HUES6 (cell line): ENCODE results near the gene KIF1B.
"Not testable (repeated sequence)": the region's sequence is repeated elsewhere in the genome, so short reads cannot be mapped to it uniquely, and the experiment has no call there.

Experiments
- H3K27ac ChIP-seq: 2 replicates; pipeline ENCODE4 v1.7.0; 2013; ENCODE audit warnings: low read depth, mild to moderate bottlenecking, low read length, inconsistent platforms
- H3K27me3 ChIP-seq: 2 replicates; pipeline ENCODE4 v1.6.1; 2013; ENCODE audit warnings: low read length; ENCODE audit not compliant: control insufficient read depth, insufficient read depth
- H3K36me3 ChIP-seq: 2 replicates; pipeline ENCODE4 v1.6.1; 2013; ENCODE audit warnings: low read length; ENCODE audit not compliant: control insufficient read depth, insufficient read depth
- H3K4me1 ChIP-seq: 2 replicates; pipeline ENCODE4 v1.6.1; 2013; ENCODE audit warnings: low read length; ENCODE audit not compliant: control insufficient read depth, insufficient read depth
- H3K4me3 ChIP-seq: 2 replicates; pipeline ENCODE4 v1.5.1; 2013; ENCODE audit warnings: low read depth, low read length
- H3K9ac ChIP-seq: one replicate; pipeline ENCODE4 v1.6.1; 2013; ENCODE audit warnings: mild to moderate bottlenecking, low read length
- H3K9me3 ChIP-seq: 2 replicates; pipeline ENCODE4 v1.6.1; 2013; ENCODE audit warnings: low read depth, low read length; ENCODE audit not compliant: control insufficient read depth, insufficient read depth

Gene KIF1B

GRCh38 chr1:10339036-10339567, 128.7 kb downstream of the KIF1B start:
- Histone ChIP-seq H3K4me1 (peaks cover 9% of the 10 kb centered on the region), H3K9ac (no peak overlapping the region), H3K27me3 (no peaks in the 10 kb centered on the region), H3K27ac (no peak overlapping the region), H3K9me3 (no peaks in the 10 kb centered on the region), H3K36me3 (peaks cover 77% of the 10 kb centered on the region), H3K4me3 (no peak overlapping the region)

DNA sequence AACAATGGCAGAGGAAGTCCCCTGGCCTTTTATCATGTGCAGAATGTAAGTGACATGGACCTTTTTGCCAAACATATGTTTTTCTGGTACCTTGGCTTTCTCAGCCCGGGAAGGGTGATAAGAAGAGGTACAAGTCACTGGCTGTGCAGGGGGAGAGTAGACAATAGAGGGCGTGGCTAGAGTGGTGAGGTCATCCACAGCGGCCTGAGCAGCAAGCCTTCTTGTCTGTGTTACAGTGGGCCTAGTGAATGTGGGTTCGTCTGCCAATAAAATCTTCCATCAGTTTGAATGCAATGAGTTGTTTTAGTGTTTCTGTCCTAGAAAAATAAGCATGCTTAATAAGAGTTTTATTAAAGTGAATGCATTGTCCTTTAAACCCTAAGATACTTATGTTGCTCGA, 129.4 kb downstream of the KIF1B start:
- Histone ChIP-seq H3K4me3 (no peak overlapping the region), H3K27ac (peak overlapping the region; percentile 1; the same call in 1 of the 2 replicates), H3K27me3 (no peaks in the 10 kb centered on the region), H3K4me1 (peaks cover 9% of the 10 kb centered on the region), H3K36me3 (peaks cover 78% of the 10 kb centered on the region), H3K9me3 (no peaks in the 10 kb centered on the region), H3K9ac (no peak overlapping the region)

DNA sequence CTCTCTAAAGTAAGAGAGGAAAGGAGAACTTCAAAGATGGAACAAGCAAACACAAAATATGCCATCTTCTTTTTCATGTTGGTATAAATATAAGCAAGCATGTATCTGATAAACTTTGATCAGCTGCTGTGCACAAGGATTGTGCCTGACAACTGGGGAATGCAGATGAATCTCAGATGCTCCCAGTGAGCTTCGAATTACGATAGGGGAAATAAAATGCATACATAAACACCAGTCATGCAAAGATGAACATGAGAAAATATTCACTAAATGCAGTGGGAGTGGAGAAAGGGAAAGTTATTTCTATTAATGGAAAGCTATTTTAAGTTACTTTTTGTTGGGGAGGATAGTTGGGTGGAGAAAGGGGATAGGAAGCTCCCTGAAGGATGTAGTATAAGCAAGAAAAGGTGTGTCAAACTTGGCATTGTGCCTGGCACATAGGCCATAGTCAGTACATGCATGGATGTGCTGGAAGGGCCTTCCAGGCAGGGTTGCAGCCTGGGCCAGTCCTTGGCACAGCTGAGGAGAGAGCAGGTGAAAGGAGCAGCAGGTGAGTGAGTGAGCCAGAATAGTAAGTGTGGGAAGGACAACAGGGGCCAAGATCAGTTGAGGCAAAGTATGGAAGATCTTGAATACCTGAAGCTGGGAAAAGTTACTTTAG, 130.7 kb downstream of the KIF1B start:
- Histone ChIP-seq H3K27me3 (no peaks in the 10 kb centered on the region), H3K36me3 (peaks cover 72% of the 10 kb centered on the region), H3K9ac (no peak overlapping the region), H3K4me1 (peaks cover 9% of the 10 kb centered on the region), H3K27ac (no peak overlapping the region), H3K4me3 (no peak overlapping the region), H3K9me3 (no peaks in the 10 kb centered on the region)

DNA sequence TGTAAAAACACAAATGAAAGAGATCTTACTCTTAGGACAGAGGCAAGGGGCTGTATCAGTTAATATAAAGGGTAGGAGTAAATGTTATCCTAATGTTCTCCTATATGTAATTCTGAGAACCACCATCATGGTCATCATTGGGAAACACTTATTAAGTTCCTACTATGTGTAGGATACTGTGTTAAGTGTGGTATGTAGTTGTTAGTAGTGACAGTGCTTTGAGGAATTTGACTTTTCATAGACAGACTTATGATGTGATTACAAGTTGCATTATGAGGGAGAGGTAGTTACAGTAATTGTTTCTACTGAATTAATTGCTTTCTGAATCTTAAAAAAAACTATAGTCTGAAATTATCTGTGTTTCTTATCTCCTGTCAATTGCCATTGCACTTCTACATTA, 136.7 kb downstream of the KIF1B start:
- Histone ChIP-seq H3K27ac (no peak overlapping the region), H3K4me3 (no peak overlapping the region), H3K9ac (no peak overlapping the region), H3K27me3 (no peaks in the 10 kb centered on the region), H3K9me3 (no peaks in the 10 kb centered on the region), H3K4me1 (peaks cover 15% of the 10 kb centered on the region), H3K36me3 (peaks cover 53% of the 10 kb centered on the region)

DNA sequence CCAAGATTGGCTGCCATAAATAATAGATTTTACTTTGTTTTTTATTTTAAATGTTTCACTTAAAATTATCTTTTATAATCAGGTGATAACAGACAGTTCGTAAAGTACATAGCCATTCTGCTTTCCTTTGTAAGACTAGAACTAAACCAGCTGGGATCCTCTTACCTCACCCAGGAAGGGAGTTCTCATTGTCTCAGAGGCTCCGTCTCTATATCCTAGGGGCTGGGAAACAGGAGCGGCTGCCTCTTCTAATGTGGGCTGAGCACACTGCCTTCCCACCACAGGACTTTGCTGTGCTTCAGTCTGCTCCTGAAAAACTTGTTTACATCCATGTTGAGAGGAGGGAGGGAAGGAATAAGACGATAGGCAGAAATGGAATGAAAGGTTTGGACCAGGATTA, 142.9 kb downstream of the KIF1B start:
- Histone ChIP-seq H3K36me3 (peaks cover 27% of the 10 kb centered on the region), H3K4me1 (peaks cover 5% of the 10 kb centered on the region), H3K27ac (no peak overlapping the region), H3K4me3 (no peak overlapping the region), H3K9ac (no peak overlapping the region), H3K9me3 (no peaks in the 10 kb centered on the region), H3K27me3 (no peaks in the 10 kb centered on the region)

DNA sequence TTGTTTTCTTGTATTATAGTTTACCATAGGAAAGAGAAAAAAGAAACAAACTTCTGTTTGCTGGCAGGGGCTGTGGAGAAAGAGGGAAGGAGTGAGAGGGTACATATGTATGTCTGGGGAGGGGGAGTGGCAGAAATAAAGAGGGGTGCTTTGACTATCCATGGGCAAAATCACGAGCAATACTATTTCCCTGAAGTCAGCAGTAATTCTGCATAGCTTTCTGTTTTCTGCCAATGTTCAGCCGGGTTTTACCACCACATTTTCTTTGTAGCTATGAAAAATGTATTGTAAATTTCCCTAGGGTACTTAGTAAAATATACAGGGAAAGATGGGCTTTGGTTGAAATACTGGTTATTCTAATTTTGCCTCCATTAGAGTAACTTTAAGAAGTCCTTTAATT, 143.3 kb downstream of the KIF1B start:
- no peak overlapping the region for H3K27ac ChIP-seq
- H3K9ac ChIP-seq = no peak overlapping the region
- H3K9me3 ChIP-seq = no peaks in the 10 kb centered on the region

DNA sequence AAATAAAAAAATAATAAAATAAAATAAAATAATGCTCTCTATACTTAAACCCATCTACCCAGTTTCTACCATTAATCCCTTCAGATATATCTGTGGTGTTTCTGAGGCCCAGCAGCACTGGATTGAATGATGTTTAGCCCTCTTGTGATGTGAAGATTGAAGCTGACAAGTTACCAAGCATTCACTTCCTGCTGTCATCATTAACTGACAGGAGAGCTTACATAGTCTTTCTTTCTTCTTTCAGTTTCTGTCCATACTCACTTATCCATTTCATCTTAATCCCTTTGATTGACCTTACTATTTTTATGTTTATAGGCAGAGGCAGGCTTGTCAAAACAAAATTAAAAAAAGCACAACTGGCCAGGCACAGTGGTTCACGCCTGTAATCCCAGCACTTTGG, 149.7 kb downstream of the KIF1B start:
- H3K9me3 ChIP-seq = no peaks in the 10 kb centered on the region
- H3K27me3 ChIP-seq = no peaks in the 10 kb centered on the region
- peaks cover 41% of the 10 kb centered on the region for H3K36me3 ChIP-seq
- H3K9ac ChIP-seq = no peak overlapping the region
- H3K4me1 ChIP-seq = no peaks in the 10 kb centered on the region
- no peak overlapping the region for H3K4me3 ChIP-seq
- no peak overlapping the region for H3K27ac ChIP-seq

More for the DNA sequence above, 143.3 kb downstream of the KIF1B start:
- no peaks in the 10 kb centered on the region for H3K27me3 ChIP-seq
- peaks cover 1% of the 10 kb centered on the region; the same call in 1 of the 2 replicates for H3K4me1 ChIP-seq
- no peak overlapping the region for H3K4me3 ChIP-seq
- H3K36me3 ChIP-seq = peaks cover 23% of the 10 kb centered on the region

DNA sequence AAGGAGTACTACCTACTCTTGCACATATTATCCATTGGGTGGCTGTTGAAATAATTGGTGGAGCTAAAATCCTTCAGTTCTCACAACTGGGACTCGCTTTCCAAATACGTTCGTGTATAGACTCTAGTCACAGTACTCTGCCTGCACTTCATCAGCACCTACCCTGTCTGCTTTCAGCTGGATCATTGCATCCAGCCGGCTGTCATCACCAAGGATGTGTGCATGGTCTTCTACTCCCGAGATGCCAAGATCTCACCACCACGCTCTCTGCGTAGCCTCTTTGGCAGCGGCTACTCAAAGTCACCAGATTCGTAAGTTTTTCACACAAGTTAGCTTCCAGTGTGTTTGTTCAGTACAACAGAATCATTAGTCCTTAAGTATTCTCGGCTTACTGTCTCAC, 151.1 kb downstream of the KIF1B start:
- Histone ChIP-seq H3K9ac (no peak overlapping the region), H3K4me1 (no peaks in the 10 kb centered on the region), H3K36me3 (peaks cover 52% of the 10 kb centered on the region), H3K27ac (no peak overlapping the region), H3K9me3 (no peaks in the 10 kb centered on the region), H3K27me3 (no peaks in the 10 kb centered on the region), H3K4me3 (no peak overlapping the region)

GRCh38 chr1:10368194-10368593, 157.8 kb downstream of the KIF1B start:
- no peaks in the 10 kb centered on the region for H3K9me3 ChIP-seq
- H3K36me3 ChIP-seq = peaks cover 63% of the 10 kb centered on the region
- H3K27ac ChIP-seq = no peak overlapping the region

GRCh38 chr1:10374442-10374860, 164.1 kb downstream of the KIF1B start:
- no peak overlapping the region for H3K4me3 ChIP-seq
- no peak overlapping the region for H3K27ac ChIP-seq
- H3K9me3 ChIP-seq = no peaks in the 10 kb centered on the region
- H3K4me1 ChIP-seq = no peaks in the 10 kb centered on the region
- H3K9ac ChIP-seq = no peak overlapping the region
- peaks cover 69% of the 10 kb centered on the region for H3K36me3 ChIP-seq
- H3K27me3 ChIP-seq = no peaks in the 10 kb centered on the region

More at GRCh38 chr1:10368194-10368593, 157.8 kb downstream of the KIF1B start:
- Histone ChIP-seq H3K9ac (no peak overlapping the region), H3K4me3 (no peak overlapping the region), H3K4me1 (no peaks in the 10 kb centered on the region), H3K27me3 (no peaks in the 10 kb centered on the region)

DNA sequence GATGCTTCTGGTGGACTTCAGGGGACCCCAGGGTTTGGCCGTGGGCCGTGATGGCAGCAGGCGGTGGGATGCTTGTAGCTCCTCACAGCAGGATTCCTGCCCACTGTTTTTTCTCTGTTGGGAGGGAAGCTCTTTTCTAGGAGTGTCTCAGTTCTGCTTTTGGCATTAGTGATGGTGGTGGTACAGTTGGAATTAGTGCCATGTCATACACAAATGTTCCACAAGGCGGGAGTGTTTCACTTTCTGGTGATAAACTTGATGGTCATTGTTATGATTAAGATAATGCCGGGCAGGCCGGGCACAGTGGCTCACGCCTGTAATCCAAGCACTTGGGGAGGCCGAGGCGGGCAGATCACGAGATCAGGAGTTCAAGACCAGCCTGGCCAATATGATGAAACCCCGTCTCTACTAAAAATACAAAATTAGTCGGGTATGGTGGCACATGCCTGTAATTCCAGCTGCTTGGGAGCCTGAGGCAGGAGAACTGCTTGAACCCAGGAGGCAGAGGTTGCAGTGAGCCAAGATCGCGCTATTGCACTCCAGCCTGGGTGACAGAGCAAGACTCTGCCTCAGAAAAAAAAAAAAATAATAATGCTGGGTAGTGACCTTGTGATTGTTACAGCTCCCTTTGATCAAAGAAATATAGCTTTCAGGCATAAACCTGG, 167.1 kb downstream of the KIF1B start:
- not testable (repeated sequence) for H3K4me3 ChIP-seq, H3K4me1 ChIP-seq, H3K27me3 ChIP-seq, H3K27ac ChIP-seq, H3K9ac ChIP-seq, H3K9me3 ChIP-seq
- H3K36me3 ChIP-seq = peaks cover 59% of the 10 kb centered on the region
